Transverse colon (tissue), 4 donors: ENCODE data around the gene RPS3.
A peak's percentile ranks its signal among the peaks of the same experiment; 100 is the strongest.

Source experiments
- CTCF ChIP-seq, 5 experiments: fragments of 200-600 bp in 3 of 5; fragments of 450-650 bp in 2 of 5; sonication (generic) in 3 of 5; IDR thresholded peaks; 1 replicate in 2 of 5; 2 replicates in 3 of 5; pipeline ENCODE4 v1.5.1; 2016 to 2017; ENCODE audit warnings: antibody characterized with exemption in 5 of 5, inconsistent platforms in 3 of 5, mild to moderate bottlenecking in 2 of 5, moderate library complexity in 1 of 5
- POLR2A ChIP-seq: fragments of 450-650 bp; IDR thresholded peaks from one replicate; pipeline ENCODE4 v1.6.1; 2016; ENCODE audit warnings: antibody characterized with exemption, mild to moderate bottlenecking, moderate library complexity
- POLR2AphosphoS5 ChIP-seq, 3 donors: sonication (generic); formaldehyde crosslinking; IDR thresholded peaks; one replicate each; pipeline ENCODE4 v1.6.1; 2016; ENCODE audit warnings: antibody characterized with exemption in 3 of 3

- TF ChIP-seq CTCF (IDR thresholded peaks at IDR 0.05) = peak in 2 of 5 experiments; percentile 22 to 27
- no peak for TF ChIP-seq POLR2AphosphoS5 (IDR thresholded peaks at IDR 0.05)
- TF ChIP-seq POLR2A = no peak
Observed at GRCh38 chr11:75380245-75380644, 19.1 kb upstream of the RPS3 start.
